HG02884 (cell line): ENCODE measurements around the gene CSDE1.

Source experiments
- ATAC-seq: cut with Tn5 transposase; IDR thresholded peaks from one replicate; pipeline ENCODE4 v1.9.1; 2021; ENCODE audit warnings: mild to moderate bottlenecking, moderate library complexity; ENCODE audit not compliant: unreplicated experiment

The CSDE1 gene

GRCh38 chr1:114668373-114668772, 89.4 kb downstream of the CSDE1 start:
- no peak for ATAC-seq

- ATAC-seq, result no peak
Observed at GRCh38 chr1:114666954-114667353, 90.8 kb downstream of the CSDE1 start.
